Endometrial microvascular endothelial cells (primary cell): Measurements from ENCODE around the gene C10orf105. TPM values are rescaled to one million over a fixed set of nuclear protein-coding genes. Genes with fewer than 3 reads are reported as not detected.

ENCODE experiments used
- in situ Hi-C: cut with HindIII; loops from 2 replicates; pipeline ENCODE4 v1.10.0; 2017; ENCODE audit warnings: low sequenced_read_pairs, low pct_unique_long_range_greater_than_20kb; ENCODE audit errors: inconsistent ontology term
- total RNA-seq: library from RNA; depleted of rRNA; stranded (reverse); fragments of >200 nt; gene quantifications from one replicate; pipeline ENCODE4 v1.2.3, GENCODE V29; 2015; ENCODE audit errors: inconsistent ontology term

Gene C10orf105
- not detected for total RNA-seq

GRCh38 chr10:71719464-71720201 lies at the start of gene C10orf105:
Gene C10orf105, minus strand, starts transcription at chr10:71719778. Its CDS starts 3,441 bp downstream, at chr10:71716337.
- in situ Hi-C loops = no loop called here

- in situ Hi-C loops = no loop called here
Measured at GRCh38 chr10:71767420-71768035, 48.0 kb upstream of the C10orf105 start.

- in situ Hi-C loops = no loop called here
Measured at GRCh38 chr10:71766717-71767419, 47.3 kb upstream of the C10orf105 start.

DNA sequence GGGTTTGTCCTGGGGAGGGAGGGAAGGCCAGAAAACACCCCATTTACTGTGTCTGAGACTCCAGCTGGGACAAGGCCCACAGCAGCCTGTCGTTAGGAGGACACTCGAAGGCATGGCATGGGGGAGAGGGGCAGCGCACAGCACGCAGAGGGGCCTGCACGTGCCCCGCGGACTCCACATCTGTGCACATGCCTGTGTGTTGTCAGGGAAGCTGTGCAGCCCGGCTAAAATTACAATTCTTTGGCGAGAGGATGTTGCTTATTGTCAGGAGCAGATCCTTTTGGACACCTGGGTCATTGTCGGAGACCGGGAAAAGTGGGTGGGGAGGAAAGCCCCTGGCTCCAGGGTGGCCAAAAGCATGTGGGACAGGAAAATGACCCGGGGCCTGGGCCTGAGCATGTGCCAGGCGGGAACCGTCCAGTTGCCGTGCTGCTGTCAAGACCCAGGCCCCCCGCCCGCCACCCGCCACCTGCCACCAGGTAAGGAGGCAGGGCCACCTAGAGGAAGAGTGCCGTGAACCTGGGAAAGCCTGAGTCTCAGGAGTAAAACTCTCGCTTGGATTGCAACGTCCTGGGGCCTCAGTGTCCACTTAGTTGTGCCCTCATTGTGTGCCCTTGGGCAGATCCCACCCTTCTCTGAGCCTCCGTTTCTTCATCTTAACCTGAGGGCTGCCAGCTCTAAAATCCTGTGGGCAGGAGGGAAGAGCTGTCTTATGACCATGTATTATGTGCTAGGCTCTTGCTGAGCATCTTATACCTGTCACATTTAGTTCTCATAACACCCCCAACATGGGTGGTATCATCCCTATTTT lies 46.5 kb upstream of the C10orf105 start:
- in situ Hi-C loops = no loop called here

GRCh38 chr10:71765176-71765904 lies 45.8 kb upstream of the C10orf105 start:
- in situ Hi-C loops = no loop called here

DNA sequence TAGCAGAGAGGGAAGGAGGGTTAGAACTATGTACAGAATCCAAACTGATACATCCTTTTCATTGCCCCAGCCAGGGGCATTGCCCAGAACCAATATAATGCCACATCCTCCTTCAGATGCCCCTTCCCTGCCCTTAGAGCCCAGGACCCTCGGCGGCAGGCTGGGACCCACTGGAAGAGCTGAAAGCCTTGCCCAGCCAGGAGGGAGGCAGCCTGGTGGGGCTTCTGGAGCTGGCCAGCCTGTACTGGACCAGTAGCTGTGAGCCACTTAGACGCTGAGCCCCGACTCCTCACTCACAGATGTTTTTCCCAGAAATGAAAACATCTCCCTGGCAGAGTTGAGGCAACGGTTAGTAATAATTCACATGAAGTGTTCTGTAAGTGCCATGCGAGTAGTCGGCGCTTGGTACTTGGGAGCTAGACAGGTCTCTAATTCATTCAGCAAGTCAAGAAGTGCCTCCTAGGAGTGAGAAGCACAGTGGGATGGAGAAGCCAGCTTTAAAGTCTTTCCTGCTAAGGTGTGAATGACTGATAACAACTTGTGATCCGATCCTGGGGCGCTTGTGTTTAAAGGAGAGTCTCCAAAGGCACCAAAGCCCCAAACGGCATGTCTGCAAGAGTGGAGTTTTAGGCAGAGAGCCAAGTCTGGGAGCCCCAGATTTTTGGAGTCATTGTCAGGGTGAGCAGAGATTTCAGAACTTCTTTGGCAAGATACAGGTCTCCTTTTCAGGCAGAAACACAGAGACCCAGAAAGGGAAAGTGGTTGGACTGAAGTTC lies 44.0 kb upstream of the C10orf105 start:
- in situ Hi-C loops = no loop called here

DNA sequence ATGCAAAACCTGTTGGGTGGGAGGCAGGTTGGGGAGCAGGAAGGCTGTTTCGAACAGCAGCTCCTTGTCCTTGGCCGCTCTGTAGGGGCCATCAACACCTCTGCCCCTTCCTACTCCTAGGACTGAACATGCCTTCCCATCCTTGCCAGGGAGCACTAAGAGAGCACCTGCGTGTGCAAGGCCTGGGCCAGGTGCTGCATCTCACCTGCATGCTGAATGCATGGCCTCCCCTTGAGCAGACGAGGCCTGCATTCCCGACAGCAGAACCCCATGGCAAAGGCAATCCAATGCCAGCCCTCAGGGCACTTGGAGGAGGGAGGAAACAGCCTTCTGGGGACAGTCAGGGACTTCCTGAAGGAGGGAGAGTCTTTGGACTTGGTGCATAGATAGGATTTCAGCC lies 42.7 kb upstream of the C10orf105 start:
- in situ Hi-C loops = no loop called here

- in situ Hi-C loops = no loop called here
Measured at GRCh38 chr10:71761541-71762113, 42.0 kb upstream of the C10orf105 start.

GRCh38 chr10:71761105-71761511 lies 41.5 kb upstream of the C10orf105 start:
- in situ Hi-C loops = no loop called here

DNA sequence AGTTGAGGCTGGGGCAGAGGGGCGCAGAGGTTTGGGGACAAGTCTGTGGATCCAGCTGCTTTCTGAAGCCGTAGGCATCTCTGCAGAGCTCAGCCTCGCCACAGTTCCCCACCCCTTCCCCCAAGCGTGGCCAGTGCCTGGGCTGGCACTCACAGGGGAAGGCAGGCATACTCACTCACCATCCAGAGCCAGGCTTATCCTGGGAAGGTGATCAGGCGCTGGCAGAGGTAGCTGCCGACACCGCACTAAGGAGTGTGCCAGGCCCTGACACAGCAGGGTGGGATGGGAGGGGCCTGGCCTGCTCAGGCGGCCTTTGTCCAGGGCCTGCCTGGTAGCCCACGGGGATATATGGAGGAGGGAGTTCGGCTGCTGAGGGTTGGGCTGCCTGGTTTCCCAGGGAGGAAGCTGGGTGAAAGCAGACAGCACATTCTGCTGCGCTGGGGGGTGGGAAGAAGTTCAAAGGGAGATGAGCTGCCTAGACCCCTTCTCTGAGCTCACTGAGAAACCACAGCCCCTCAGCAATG lies 37.9 kb upstream of the C10orf105 start:
- in situ Hi-C loops = no loop called here

DNA sequence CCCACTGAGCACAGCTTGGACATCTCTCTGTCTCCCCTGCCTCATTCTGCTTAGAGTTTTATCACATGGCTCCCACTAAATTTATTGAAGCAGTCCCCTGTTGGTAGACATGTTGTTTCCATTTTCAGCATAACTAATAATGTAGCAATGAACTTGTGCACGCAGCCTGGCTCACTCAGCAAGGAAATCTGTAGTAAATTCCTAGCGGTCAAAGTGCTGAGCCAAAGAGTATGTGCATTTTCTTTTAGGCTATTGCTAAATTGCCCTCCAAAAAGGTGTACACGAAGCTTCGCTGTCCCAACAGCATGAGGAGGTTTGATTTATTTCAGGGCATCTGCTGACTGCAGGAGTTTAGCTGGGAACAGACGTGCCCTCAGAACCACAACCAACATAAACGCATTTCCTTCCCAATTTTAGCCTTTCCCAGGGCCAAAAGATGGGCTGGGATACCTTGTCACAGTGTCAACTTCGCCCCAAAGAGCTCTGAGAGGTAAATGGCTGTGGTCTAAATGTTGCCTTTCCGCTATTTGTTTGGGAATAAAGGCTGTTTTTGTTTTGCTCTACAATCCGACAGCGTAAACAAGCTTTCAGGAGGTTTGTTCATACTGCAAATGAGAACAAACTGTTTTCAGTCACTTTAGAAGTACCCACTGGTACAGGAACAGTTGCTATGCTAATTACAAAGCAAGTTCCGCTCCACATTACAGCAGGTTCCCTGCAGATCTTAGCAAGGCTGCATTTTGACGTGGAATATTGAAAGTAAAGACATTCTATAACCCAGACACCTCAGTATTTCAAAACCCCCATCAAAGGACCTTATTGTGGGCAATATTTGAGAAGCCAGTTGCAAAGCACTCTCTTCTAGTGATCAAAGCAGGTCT lies 37.0 kb upstream of the C10orf105 start:
- in situ Hi-C loops = no loop called here

GRCh38 chr10:71755179-71755879 lies 35.8 kb upstream of the C10orf105 start:
- in situ Hi-C loops = no loop called here

DNA sequence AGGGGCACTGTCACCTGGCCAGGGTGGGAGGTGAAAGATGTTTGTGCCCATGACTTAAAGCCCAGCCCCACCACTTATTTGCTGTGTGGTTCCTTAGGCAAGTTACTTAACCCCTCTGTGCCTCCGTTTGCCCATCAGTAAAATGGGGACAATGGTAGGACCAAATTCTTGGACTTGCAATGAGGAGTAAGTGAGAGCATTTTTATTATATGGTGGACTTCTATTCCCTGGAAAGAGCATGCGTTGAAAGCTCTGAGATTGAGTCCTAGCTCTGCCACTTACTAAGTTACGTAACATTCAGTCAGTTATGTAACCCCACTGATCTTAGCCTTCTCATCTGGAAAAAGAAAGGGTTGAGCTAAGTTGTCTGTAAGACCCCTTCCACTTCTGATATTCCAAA lies 35.0 kb upstream of the C10orf105 start:
- in situ Hi-C loops = no loop called here

DNA sequence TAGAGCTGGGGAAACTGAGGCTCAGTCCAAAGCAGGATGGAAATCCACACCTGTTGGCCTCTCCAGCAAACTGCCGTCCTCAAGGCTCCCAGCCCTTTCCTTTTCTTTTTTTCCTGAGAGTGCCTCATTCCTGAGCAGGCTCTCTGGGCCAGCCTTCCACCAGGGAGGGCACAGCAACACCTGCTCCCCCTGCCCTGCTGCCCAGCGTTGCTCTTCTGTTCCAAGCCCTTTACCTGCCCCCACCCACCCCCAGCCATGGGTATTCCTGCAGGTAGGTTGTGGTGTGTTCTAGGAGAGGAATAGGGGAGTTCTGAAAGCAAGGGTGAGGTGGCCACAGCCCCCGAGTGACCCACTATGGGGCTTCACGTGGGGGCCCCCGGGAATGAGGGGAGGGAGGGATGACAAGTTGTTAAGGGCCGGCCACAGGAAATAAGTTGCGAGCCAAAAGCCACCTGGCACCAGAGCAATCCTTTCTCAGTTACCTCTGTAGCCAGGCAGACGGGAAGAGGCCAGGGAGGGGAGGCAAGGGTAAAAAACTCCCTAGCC lies 34.5 kb upstream of the C10orf105 start:
- in situ Hi-C loops = no loop called here

GRCh38 chr10:71753091-71753959 lies 33.7 kb upstream of the C10orf105 start:
- in situ Hi-C loops = no loop called here
